ENCODE measurements around the gene NUP93.

- TF ChIP-seq CTCF (IDR thresholded peaks at IDR 0.05; ENCODE audit: poor library complexity) (no peak), EZH2phosphoT487 (IDR thresholded peaks at IDR 0.05; ENCODE audit: low read depth, severe bottlenecking, unreplicated experiment) (no peak), EZH2 (IDR thresholded peaks at IDR 0.05; ENCODE audit: borderline replicate concordance) (no peak)
Measured at GRCh38 chr16:56684926-56685590, 44.9 kb upstream of the NUP93 start.

All from hepatocyte (in vitro differentiated cells).